Ovary (tissue), 9 donors: Measurements from ENCODE around the gene TCEA2. TPM values are rescaled to one million over a fixed set of nuclear protein-coding genes. Genes with fewer than 3 reads are reported as not detected.

ENCODE experiments used
- DNase-seq, 5 donors: peaks; one replicate each; pipeline ENCODE4 v3.0.0-alpha.2; 2019 to 2020
- H3K27ac ChIP-seq, 2 donors: fragments of 200-600 bp; one replicate each; pipeline versions ENCODE4 v1.5.1 to v1.8.0; 2019 to 2022
- H3K27me3 ChIP-seq: fragments of 200-600 bp; one replicate; pipeline ENCODE4 v1.8.0; 2022
- H3K36me3 ChIP-seq: fragments of 200-600 bp; sonication (generic); one replicate; pipeline ENCODE4 v1.5.1; 2019
- H3K4me1 ChIP-seq: one replicate; pipeline ENCODE4 v1.8.1; 2013; ENCODE audit warnings: mild to moderate bottlenecking, moderate library complexity; ENCODE audit not compliant: insufficient read depth
- H3K4me3 ChIP-seq: fragments of 200-600 bp; sonication (generic); one replicate; pipeline ENCODE4 v1.5.1; 2017
- H3K9me3 ChIP-seq, 2 donors: fragments of 200-600 bp in 1 of 2; sonication (generic) in 1 of 2; one replicate each; pipeline versions ENCODE4 v1.5.1 to v1.8.1; 2013 to 2019; ENCODE audit warnings: mild to moderate bottlenecking in 1 of 2, moderate library complexity in 1 of 2
- CTCF ChIP-seq, 3 donors: fragments of 450-650 bp in 2 of 3; fragments of 200-600 bp in 1 of 3; IDR thresholded peaks; one replicate each; pipeline versions ENCODE4 v1.5.1 to v1.8.0; 2016 to 2022; ENCODE audit warnings: antibody characterized with exemption in 3 of 3, mild to moderate bottlenecking in 1 of 3
- EP300 ChIP-seq: sonication (generic); formaldehyde crosslinking; IDR thresholded peaks from one replicate; pipeline ENCODE4 v1.6.1; 2017; ENCODE audit warnings: antibody characterized with exemption
- POLR2A ChIP-seq: fragments of 450-650 bp; IDR thresholded peaks from one replicate; pipeline ENCODE4 v1.6.1; 2017; ENCODE audit warnings: antibody characterized with exemption, mild to moderate bottlenecking, moderate library complexity
- WGBS, 3 donors: extraction: QIAGEN DNeasy Blood & Tissue Kit in 1 of 3; methylation state at CpG; one replicate each; pipeline versions ENCODE4 v1.1.5 to v1.1.7; 2013 to 2017; 5-methylcytosine and 5-hydroxymethylcytosine counted together
- intact Hi-C, 4 donors: fragments of 100-400 bp; cut with DNase I; formaldehyde crosslinking; loops; one replicate each; pipeline versions ENCODE4 v1.11.0 to v1.15.1; 2022 to 2023
- polyA plus RNA-seq, 2 donors: library from polyadenylated mRNA; stranded (reverse); fragments of 200-250 nt in 1 of 2; fragments of 350-450 nt in 1 of 2; fragmentation: Illumina TruSeq in 1 of 2; extraction: RNeasy Lipid Tissue Mini Kit (QIAGEN cat#74804) in 1 of 2; gene quantifications; one replicate each; pipeline ENCODE4 v1.2.3, GENCODE V29; 2013 to 2014
- total RNA-seq, 7 donors: library from RNA; depleted of rRNA in 2 of 7; stranded (reverse); fragments of >200 nt in 2 of 7; fragmentation: NEBNext Ultra II Directional in 3 of 7; extraction: Animal tissue kit (Norgen Biotek cat#: 25700) in 3 of 7; gene quantifications; one replicate each; pipeline versions ENCODE4 v1.1.0 to v1.2.4, GENCODE V29; 2016 to 2023
- donor health status: DM: no; HTN: no; CAD: no; lungs with moderate emphysema.
- donor health status: DM: no; HTN: no; CAD: no.
- donor health status: Bipolar disorder and iron deficiency.
- donor health status: DM: yes; HTN: yes; CAD: no.
- donor health status: DM: no; HTN: no; CAD: no.
- donor health status: DM: yes; HTN: yes; CAD: no.

The TCEA2 gene
- total and polyA plus RNA-seq, 9 donors, result 20.0 to 93.5 (median 71.9) TPM

DNA sequence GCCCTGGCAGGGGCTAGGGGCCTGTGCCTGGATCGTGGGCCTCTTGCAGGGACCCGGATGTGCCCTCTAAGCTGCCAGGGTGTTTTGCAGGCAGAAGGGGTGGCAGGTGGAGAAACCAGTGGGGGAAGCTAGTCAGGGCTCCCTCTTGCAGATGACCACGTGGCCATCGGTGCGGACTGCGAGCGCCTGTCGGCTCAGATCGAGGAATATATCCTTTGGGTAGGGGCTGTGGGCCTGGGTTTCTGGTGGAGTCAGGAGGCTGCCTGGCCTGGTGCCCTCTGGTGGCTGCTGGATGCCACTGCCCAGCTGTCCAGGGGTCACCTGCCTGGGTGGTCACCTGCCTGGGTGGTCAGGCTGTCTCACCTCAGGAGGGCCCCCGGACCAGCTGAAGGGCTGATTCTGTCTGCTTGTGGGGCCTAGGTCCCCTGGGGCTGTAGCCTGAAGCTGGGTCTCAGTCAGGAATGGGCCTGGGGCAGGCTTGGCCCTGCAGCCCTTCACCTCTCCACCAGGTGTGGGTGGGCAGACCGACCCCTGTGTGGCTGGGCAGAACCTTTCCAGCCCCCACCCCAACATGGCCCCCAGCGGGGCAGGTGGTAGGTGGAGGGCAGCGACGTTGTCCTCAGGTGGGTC, 6.7 kb downstream of the TCEA2 start:
- H3K4me3 ChIP-seq, result no peak overlapping the region
- no peaks in the 10 kb centered on the region for H3K9me3 ChIP-seq
- TF ChIP-seq EP300 (no peak), CTCF (IDR thresholded peaks at IDR 0.05) (no peak), POLR2A (no peak)
- no peaks in the 10 kb centered on the region for H3K36me3 ChIP-seq
- no peaks in the 10 kb centered on the region for H3K4me1 ChIP-seq
- intact Hi-C loops, result no loop called here
- 54 to 59% (median 56%) methylated on average over 13 to 14 of the region's 14 CpGs for WGBS, 3 donors
- no peak overlapping the region for H3K27ac ChIP-seq
- no peak for DNase-seq
- no peaks in the 10 kb centered on the region for H3K27me3 ChIP-seq

- no peak for TF ChIP-seq CTCF (IDR thresholded peaks at IDR 0.05)
- no peak for TF ChIP-seq POLR2A
- no peak for TF ChIP-seq EP300
- 87 to 91% (median 89%) methylated on average over 29 to 31 of the region's 31 CpGs for WGBS, 3 donors
- Histone ChIP-seq H3K27me3 (no peaks in the 10 kb centered on the region), H3K4me1 (no peaks in the 10 kb centered on the region), H3K4me3 (no peak overlapping the region), H3K9me3 (no peaks in the 10 kb centered on the region), H3K27ac (no peak overlapping the region), H3K36me3 (no peaks in the 10 kb centered on the region)
- DNase-seq, result no peak
- intact Hi-C loops, result no loop called here
Observed at GRCh38 chr20:64070244-64070993, 7.4 kb downstream of the TCEA2 start.

GRCh38 chr20:64071341-64072332, 8.6 kb downstream of the TCEA2 start:
- WGBS, 3 donors, result 75 to 84% (median 77%) methylated on average over 25 to 30 of the region's 30 CpGs
- Histone ChIP-seq H3K27me3 (no peaks in the 10 kb centered on the region), H3K36me3 (no peaks in the 10 kb centered on the region), H3K4me1 (no peaks in the 10 kb centered on the region), H3K9me3 (no peaks in the 10 kb centered on the region), H3K4me3 (no peak overlapping the region), H3K27ac (no peak overlapping the region)
- intact Hi-C loops, result no loop called here
- DNase-seq, result no peak
- TF ChIP-seq POLR2A (no peak), EP300 (no peak), CTCF (IDR thresholded peaks at IDR 0.05) (no peak)

GRCh38 chr20:64072498-64073063, 9.6 kb downstream of the TCEA2 start:
- no peak overlapping the region for H3K4me3 ChIP-seq
- H3K27ac ChIP-seq, result no peak overlapping the region
- intact Hi-C loops, result no loop called here
- H3K27me3 ChIP-seq, result no peaks in the 10 kb centered on the region
- TF ChIP-seq EP300, result no peak
- TF ChIP-seq POLR2A, result no peak
- TF ChIP-seq CTCF (IDR thresholded peaks at IDR 0.05), result no peak
- WGBS, 3 donors, result 65 to 73% (median 67%) methylated on average over 14 of the region's 14 CpGs
- H3K9me3 ChIP-seq, result no peaks in the 10 kb centered on the region
- no peaks in the 10 kb centered on the region for H3K36me3 ChIP-seq
- no peak for DNase-seq
- H3K4me1 ChIP-seq, result no peaks in the 10 kb centered on the region
